ENCODE results near the gene SDC3. TPM values are rescaled to one million over a fixed set of nuclear protein-coding genes. Genes with fewer than 3 reads are reported as not detected.

SDC3 gene
- total RNA-seq, 4 donors from 2014 or later = 2.9 to 11.6 (median 5.1) TPM

DNA sequence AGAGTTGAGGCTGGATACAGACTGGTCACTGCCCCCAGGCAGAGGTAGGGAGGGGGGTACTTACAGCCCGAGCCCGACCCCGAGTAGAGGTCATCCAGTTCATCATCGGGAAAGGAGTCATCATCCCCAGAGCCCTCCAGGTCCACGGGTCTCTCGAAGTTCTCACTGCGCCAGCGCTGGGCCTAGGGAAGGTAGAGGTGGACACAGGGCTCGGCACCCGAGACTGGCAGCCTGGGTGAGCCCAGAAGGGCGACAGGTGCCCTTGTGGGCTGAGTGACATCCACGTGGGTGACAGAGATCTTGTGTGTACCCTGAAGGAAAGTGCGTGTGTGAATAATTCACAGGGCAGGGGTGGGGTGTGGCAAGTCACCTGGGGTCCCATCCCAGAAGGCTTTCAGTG lies 30.0 kb downstream of the SDC3 start:
- Histone ChIP-seq H3K27ac (peak overlapping the region in 3 of 4 donors; percentile 75 to 81 (median 79)), H3K27me3 (peaks cover 0 to 17% (median 0%) of the 10 kb centered on the region in 4 donors), H3K9me3 (peaks cover 0 to 3% (median 0%) of the 10 kb centered on the region in 3 donors), H3K4me3 (no peak overlapping the region), H3K4me1 (peaks cover 5 to 44% (median 29%) of the 10 kb centered on the region in 3 donors), H3K36me3 (peaks cover 0 to 12% (median 0%) of the 10 kb centered on the region in 3 donors)
- intact Hi-C loops (cut with DNase I) = no loop called here
- WGBS, 2 donors = 78% methylated on average over 12 of the region's 13 CpGs; no CpG with 5 or more reads in 1 of the 2 donors
- TF ChIP-seq, protein P1, sequence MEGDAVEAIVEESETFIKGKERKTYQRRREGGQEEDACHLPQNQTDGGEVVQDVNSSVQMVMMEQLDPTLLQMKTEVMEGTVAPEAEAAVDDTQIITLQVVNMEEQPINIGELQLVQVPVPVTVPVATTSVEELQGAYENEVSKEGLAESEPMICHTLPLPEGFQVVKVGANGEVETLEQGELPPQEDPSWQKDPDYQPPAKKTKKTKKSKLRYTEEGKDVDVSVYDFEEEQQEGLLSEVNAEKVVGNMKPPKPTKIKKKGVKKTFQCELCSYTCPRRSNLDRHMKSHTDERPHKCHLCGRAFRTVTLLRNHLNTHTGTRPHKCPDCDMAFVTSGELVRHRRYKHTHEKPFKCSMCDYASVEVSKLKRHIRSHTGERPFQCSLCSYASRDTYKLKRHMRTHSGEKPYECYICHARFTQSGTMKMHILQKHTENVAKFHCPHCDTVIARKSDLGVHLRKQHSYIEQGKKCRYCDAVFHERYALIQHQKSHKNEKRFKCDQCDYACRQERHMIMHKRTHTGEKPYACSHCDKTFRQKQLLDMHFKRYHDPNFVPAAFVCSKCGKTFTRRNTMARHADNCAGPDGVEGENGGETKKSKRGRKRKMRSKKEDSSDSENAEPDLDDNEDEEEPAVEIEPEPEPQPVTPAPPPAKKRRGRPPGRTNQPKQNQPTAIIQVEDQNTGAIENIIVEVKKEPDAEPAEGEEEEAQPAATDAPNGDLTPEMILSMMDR (IDR thresholded peaks at IDR 0.05) = no peak
- TF ChIP-seq POLR2A (IDR thresholded peaks at IDR 0.05) = no peak
- DNase-seq = no peak

GRCh38 chr1:30878016-30878415 lies 30.5 kb downstream of the SDC3 start:
- peaks cover 0 to 17% (median 0%) of the 10 kb centered on the region in 3 donors for H3K36me3 ChIP-seq
- no peak overlapping the region for H3K4me3 ChIP-seq
- TF ChIP-seq, protein P1 (IDR thresholded peaks at IDR 0.05) = no peak
- TF ChIP-seq POLR2A (IDR thresholded peaks at IDR 0.05) = no peak
- DNase-seq = no peak
- H3K27ac ChIP-seq = peak overlapping the region; percentile 30 to 81 (median 77)
- peaks cover 5 to 44% (median 26%) of the 10 kb centered on the region in 3 donors for H3K4me1 ChIP-seq
- peaks cover 0 to 17% (median 0%) of the 10 kb centered on the region in 4 donors for H3K27me3 ChIP-seq
- peaks cover under 1 to 8% (median 4%) of the 10 kb centered on the region in 3 donors for H3K9me3 ChIP-seq
- 63 to 95% methylated on average over 2 to 3 of the region's 9 CpGs for WGBS, 2 donors
- intact Hi-C loops (cut with DNase I) = no loop called here

- Histone ChIP-seq H3K9me3 (peaks cover 6 to 15% (median 10%) of the 10 kb centered on the region in 3 donors), H3K36me3 (peaks cover 0 to 24% (median 0%) of the 10 kb centered on the region in 3 donors), H3K27me3 (peaks cover 0 to 17% (median 0%) of the 10 kb centered on the region in 4 donors), H3K27ac (peak overlapping the region; percentile 30 to 81 (median 77)), H3K4me1 (peaks cover 5 to 44% (median 26%) of the 10 kb centered on the region in 3 donors), H3K4me3 (no peak overlapping the region)
- no peak for TF ChIP-seq POLR2A (IDR thresholded peaks at IDR 0.05)
- TF ChIP-seq, protein P1 (IDR thresholded peaks at IDR 0.05) = no peak
- intact Hi-C loops (cut with DNase I) = no loop called here
- WGBS, 2 donors = 23 to 24% methylated on average over 9 to 10 of the region's 10 CpGs
- no peak for DNase-seq
These were observed 31.2 kb downstream of the SDC3 start for GRCh38 chr1:30877205-30877912.

- intact Hi-C loops (cut with DNase I) = no loop called here
- Histone ChIP-seq H3K4me1 (peaks cover 5 to 44% (median 26%) of the 10 kb centered on the region in 3 donors), H3K9me3 (peaks cover 6 to 20% (median 11%) of the 10 kb centered on the region in 3 donors), H3K27me3 (peaks cover 0 to 17% (median 0%) of the 10 kb centered on the region in 4 donors), H3K36me3 (peaks cover 0 to 31% (median 0%) of the 10 kb centered on the region in 3 donors), H3K4me3 (no peak overlapping the region), H3K27ac (peak overlapping the region in 3 of 4 donors; percentile 75 to 81 (median 79))
- DNase-seq = no peak
- 60 to 85% methylated on average over 1 to 3 of the region's 25 CpGs for WGBS, 2 donors
- TF ChIP-seq, protein P1 (IDR thresholded peaks at IDR 0.05) = no peak
- TF ChIP-seq POLR2A (IDR thresholded peaks at IDR 0.05) = no peak
These were observed 31.9 kb downstream of the SDC3 start for GRCh38 chr1:30876451-30877204.
